Progenitor cell of endocrine pancreas (in vitro differentiated cells): ENCODE results near the gene SFTPB. TPM values are rescaled to one million over a fixed set of nuclear protein-coding genes. Genes with fewer than 3 reads are reported as not detected.

Source experiments
- DNase-seq: peaks from one replicate; pipeline ENCODE4 v3.0.0; 2021; ENCODE audit warnings: low spot score; ENCODE audit not compliant: unreplicated experiment
- H3K27ac Mint-ChIP-seq: 2 replicates; pipeline ENCODE4 v1.8.0; 2021; ENCODE audit warnings: mild to moderate bottlenecking, moderate library complexity, mixed read lengths
- H3K27me3 Mint-ChIP-seq: 2 replicates; pipeline ENCODE4 v1.8.0; 2021; ENCODE audit warnings: mixed read lengths
- H3K36me3 Mint-ChIP-seq: 2 replicates; pipeline ENCODE4 v1.8.0; 2022; ENCODE audit warnings: mixed read lengths; ENCODE audit not compliant: insufficient read depth
- H3K4me1 Mint-ChIP-seq: 2 replicates; pipeline ENCODE4 v1.8.0; 2021; ENCODE audit warnings: low read depth, mixed read lengths
- H3K4me3 Mint-ChIP-seq: 2 replicates; pipeline ENCODE4 v1.8.0; 2021; ENCODE audit warnings: low read depth, mild to moderate bottlenecking, moderate library complexity, mixed read lengths
- H3K9me3 Mint-ChIP-seq: 2 replicates; pipeline ENCODE4 v1.8.0; 2021; ENCODE audit warnings: low read depth, mixed read lengths
- total RNA-seq: library from RNA; stranded (reverse); gene quantifications from 2 replicates; pipeline ENCODE4 v1.2.1, GENCODE V29; 2021
- TF ChIP-seq, protein P1 (sequence below): fragments of 200-600 bp; sonication (generic); IDR thresholded peaks from one replicate; pipeline ENCODE4 v1.5.0; 2021; ENCODE audit warnings: antibody characterized with exemption, mild to moderate bottlenecking; ENCODE audit not compliant: unreplicated experiment

The SFTPB gene
- total RNA-seq, 1 donor from 2014 or later: not detected

DNA sequence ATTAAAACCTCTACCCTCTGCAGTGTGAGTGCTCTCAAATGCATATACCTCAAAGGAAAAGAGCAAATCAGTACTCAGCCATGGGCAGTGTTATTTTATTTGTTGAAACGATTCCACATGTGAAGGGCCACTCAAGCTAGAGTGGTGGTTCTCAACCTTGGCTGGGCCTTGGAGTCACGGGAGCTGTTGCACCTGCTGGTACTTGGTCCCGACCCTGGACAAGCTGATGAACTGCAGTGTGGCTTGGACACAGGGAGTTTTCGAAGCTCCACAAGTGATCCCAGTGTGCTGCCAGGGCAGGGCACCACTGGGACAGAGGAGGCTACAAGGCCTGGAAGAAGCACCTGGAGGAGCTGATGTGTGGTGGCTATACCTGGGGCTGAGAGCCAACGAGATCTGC is 45.8 kb upstream of the SFTPB start:
- Mint-ChIP-seq H3K9me3 (no peaks in the 10 kb centered on the region), H3K27me3 (peaks cover 17% of the 10 kb centered on the region), H3K27ac (no peak overlapping the region), H3K4me3 (no peak overlapping the region), H3K4me1 (peaks cover 34% of the 10 kb centered on the region), H3K36me3 (no peaks in the 10 kb centered on the region)
- DNase-seq: no peak
- TF ChIP-seq, protein P1, sequence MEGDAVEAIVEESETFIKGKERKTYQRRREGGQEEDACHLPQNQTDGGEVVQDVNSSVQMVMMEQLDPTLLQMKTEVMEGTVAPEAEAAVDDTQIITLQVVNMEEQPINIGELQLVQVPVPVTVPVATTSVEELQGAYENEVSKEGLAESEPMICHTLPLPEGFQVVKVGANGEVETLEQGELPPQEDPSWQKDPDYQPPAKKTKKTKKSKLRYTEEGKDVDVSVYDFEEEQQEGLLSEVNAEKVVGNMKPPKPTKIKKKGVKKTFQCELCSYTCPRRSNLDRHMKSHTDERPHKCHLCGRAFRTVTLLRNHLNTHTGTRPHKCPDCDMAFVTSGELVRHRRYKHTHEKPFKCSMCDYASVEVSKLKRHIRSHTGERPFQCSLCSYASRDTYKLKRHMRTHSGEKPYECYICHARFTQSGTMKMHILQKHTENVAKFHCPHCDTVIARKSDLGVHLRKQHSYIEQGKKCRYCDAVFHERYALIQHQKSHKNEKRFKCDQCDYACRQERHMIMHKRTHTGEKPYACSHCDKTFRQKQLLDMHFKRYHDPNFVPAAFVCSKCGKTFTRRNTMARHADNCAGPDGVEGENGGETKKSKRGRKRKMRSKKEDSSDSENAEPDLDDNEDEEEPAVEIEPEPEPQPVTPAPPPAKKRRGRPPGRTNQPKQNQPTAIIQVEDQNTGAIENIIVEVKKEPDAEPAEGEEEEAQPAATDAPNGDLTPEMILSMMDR: no peak

DNA sequence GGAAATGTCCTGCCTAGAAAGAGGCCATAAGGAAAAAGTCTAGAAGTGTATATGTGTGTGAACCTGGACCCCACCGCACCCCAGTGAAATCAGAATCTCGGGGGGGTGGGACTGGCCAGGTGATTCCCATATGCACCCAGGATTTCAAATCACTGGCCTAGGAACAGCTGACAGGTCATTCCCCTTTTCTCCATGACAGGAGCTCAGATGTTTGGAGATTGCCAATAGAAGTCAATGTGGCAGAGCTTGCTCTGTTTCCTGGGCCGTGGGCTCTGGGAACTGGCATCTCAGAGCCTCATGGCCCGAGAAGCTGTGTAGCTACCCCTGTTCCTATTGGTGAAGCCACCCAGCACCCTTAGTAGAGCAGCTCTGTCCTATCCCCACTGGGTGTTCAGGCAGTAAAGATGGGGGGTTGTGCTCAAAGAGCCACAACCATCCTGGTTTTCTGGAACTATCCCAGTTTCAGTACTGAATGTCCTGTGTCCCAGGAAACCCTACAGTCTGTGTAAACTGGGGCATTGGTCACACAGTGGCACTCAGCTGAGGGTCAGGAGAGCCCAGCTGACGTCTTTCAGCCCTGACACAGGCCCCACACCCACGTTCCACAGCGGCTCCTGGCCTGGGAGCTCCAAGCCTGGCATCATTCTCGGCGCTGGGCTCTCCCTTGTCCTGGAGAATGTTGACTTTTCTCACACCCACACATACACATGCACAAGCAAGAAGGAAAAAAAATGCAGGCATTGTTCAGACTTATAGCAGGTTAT is 45.0 kb upstream of the SFTPB start:
- Mint-ChIP-seq H3K4me1 (peaks cover 31% of the 10 kb centered on the region), H3K27me3 (peaks cover 19% of the 10 kb centered on the region), H3K27ac (no peak overlapping the region), H3K9me3 (no peaks in the 10 kb centered on the region), H3K4me3 (no peak overlapping the region), H3K36me3 (no peaks in the 10 kb centered on the region)
- DNase-seq: no peak
- TF ChIP-seq, protein P1: no peak

DNA sequence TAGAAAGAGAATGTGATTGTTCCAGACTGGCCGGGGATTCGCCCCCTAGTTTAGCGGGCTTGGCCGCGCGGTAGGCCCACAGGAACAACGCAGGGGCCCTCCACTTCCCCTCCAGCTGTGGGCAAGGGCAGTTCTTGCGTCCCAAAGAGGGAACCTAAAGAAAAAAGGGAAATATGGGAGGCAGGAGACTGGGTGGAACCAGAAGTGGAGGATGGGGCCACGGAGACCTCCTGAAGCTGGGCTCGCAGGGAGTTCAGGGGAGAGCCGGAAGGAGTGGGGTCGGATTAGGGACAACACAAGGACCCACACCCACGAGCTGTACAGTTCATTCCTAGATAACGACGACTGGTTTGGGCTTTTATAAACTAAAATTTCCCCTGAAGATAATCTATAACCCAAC is 44.3 kb upstream of the SFTPB start:
- Mint-ChIP-seq H3K27me3 (peaks cover 19% of the 10 kb centered on the region), H3K36me3 (no peaks in the 10 kb centered on the region)

DNA sequence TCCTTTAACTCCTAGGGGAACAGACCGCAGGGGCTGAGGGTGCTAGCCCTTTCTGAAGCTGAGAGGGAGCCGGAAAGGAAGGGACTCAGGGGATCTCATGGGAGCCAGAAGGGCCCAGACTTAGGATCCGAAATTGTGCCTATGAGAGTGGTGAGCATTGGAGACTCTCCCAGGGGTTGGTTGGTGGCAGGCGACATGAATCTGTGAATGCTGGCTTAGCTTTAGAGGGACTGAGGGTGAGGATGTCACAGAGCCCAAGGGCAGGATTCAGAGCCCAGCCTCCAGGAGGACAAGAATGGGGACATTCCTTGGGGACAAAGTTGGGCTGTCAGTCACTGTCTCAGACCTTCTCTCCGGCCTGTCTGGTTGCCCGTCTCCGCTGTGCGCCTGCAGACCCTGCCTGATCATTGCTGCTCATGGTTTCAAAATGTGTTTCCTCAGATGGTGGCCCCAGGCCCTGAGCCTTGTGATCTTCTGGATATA is 43.6 kb upstream of the SFTPB start:
- TF ChIP-seq, protein P1: no peak
- Mint-ChIP-seq H3K4me3 (no peak overlapping the region), H3K27ac (peak overlapping the region; percentile 45), H3K4me1 (peaks cover 24% of the 10 kb centered on the region), H3K27me3 (peaks cover 25% of the 10 kb centered on the region), H3K9me3 (no peaks in the 10 kb centered on the region), H3K36me3 (no peaks in the 10 kb centered on the region)
- DNase-seq: no peak

More for the DNA sequence above, 44.3 kb upstream of the SFTPB start:
- peaks cover 28% of the 10 kb centered on the region for H3K4me1 Mint-ChIP-seq
- DNase-seq: no peak
- no peak overlapping the region for H3K4me3 Mint-ChIP-seq
- H3K9me3 Mint-ChIP-seq: no peaks in the 10 kb centered on the region
- no peak overlapping the region for H3K27ac Mint-ChIP-seq
- TF ChIP-seq, protein P1: no peak

DNA sequence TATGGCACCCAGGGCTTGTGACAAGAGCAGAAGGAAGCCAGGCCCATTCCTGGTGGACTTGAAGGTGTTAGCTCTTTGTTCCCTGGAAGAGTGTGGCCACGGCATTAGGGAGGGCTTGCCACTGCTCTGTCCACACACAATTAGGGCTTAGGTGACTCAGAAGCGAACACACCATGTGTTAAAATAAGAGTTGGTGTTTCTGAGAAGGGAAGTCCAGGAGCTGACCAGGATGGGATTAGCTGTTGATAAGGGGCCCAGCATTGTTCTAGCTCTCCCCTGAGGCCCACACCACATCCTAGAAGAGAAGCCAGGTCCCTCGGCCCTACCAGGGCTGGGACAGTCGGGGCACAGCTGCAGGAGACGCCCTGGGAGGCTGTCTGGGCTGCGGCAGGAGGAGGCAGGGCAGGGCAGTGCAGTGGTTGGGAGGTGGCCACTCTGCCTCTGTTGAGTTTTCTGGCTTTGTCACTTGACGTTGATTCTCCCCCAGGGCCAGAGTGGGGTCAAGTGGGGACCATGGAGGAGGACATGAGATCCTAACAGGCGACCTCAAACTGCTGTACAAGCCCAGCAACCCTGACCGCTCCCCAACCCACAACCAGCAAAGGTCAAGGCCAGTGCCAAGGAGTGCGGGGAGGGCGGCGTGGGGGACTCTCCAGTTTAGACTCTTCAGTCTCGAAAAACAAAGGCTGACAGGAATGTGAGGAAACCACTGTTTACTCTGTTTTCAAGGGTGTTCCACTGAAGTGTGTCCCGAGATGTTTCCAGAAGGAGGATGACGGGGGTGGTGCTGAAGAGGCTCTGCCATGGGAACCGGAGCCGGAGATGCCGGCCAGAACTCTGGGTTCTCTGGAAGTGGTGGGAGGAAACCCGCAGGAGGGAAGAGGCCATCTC is 42.9 kb upstream of the SFTPB start:
- TF ChIP-seq, protein P1: no peak
- Mint-ChIP-seq H3K9me3 (no peaks in the 10 kb centered on the region), H3K27me3 (peaks cover 25% of the 10 kb centered on the region), H3K36me3 (no peaks in the 10 kb centered on the region), H3K4me1 (peaks cover 18% of the 10 kb centered on the region), H3K4me3 (no peak overlapping the region), H3K27ac (no peak overlapping the region)
- no peak for DNase-seq
